GM23248 (cell line): ENCODE data around the gene SYAP1.

Experiments
- EZH2 ChIP-seq: fragments of 200-600 bp; sonication (generic); IDR thresholded peaks from 2 replicates; pipeline ENCODE4 v1.6.1; 2018; ENCODE audit warnings: antibody characterized with exemption, mild to moderate bottlenecking; ENCODE audit not compliant: insufficient read depth, poor library complexity, severe bottlenecking
- EZH2phosphoT487 ChIP-seq: fragments of 200-600 bp; sonication (generic); IDR thresholded peaks from 2 replicates; pipeline ENCODE4 v1.6.1; 2018; ENCODE audit warnings: antibody characterized with exemption, moderate library complexity, mild to moderate bottlenecking, low read depth; ENCODE audit not compliant: insufficient read depth

- no peak for TF ChIP-seq EZH2
- TF ChIP-seq EZH2phosphoT487: no peak
These were observed 55.3 kb downstream of the SYAP1 start for GRCh38 chrX:16774746-16775145.
